GM19193 (cell line): ENCODE measurements around the gene MBD3L5.
"Not testable (repeated sequence)": the region's sequence is repeated elsewhere in the genome, so short reads cannot be mapped to it uniquely, and the experiment has no call there.

Source experiments
- POLR2A ChIP-seq: IDR thresholded peaks from 4 replicates; pipeline ENCODE4 v1.6.1; 2011; ENCODE audit not compliant: insufficient read depth, insufficient read length; ENCODE audit errors: extremely low read depth

The MBD3L5 gene

DNA sequence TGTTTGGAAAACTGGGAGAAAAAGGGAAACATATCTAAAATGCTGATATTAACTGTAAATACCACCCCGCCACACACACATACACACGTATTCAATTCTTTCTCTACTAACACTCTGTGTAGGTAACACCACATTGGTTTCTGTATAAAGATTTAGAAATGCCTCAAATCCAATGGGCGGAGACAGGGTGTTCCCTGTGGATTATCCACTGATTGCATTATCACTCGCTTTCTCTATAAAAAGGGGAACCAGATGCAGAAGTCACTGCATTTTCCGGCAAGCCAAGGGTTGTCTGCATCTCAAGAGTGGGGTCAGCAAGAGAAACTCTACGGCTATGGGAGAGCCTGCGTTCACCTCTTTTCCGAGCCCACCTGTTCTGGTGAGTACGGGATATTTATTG lies at the start of gene MBD3L5:
Gene MBD3L5, plus strand, starts transcription at position 301 of the 400 bp plus-strand sequence. Its CDS starts 34 bp downstream, at position 335.
- TF ChIP-seq POLR2A: not testable (repeated sequence)

DNA sequence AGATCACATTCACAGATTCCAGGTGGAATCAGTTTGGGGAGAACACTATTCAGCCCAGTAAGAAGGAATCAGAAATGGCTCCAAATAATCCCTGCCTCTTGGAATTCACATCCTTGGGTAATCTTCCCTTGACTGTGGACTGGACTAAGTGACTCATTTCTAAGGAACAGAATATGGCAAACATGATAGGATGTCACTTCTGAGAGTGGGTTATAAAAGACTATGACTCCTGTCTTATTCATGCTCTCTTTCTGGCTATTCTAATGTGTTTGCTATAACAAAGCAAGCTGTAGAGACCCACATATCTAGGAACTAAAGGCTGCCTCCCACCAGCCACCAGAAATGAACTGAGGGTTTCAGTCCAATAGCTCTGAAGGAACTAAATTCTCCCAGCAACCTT lies 46.9 kb upstream of the MBD3L5 start:
- TF ChIP-seq POLR2A: no peak

DNA sequence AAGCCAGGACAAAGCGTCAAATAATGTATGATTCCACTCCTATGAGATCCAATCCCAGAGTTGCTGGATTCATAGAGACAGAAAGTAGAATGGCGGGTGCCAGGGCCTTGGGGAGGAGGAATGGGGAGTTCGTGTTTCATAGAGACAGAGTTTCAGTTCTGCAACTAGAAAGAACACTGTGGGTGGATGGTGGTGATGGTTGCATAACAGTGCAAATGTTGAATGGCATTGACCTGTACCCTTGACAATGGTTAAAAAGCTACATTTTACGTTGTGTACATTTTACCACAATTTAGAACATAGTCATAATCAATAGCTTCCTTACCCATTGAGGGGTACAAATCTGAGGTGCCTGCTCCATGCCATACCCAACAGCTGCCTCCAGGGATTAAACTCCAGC lies 42.5 kb upstream of the MBD3L5 start:
- no peak for TF ChIP-seq POLR2A

DNA sequence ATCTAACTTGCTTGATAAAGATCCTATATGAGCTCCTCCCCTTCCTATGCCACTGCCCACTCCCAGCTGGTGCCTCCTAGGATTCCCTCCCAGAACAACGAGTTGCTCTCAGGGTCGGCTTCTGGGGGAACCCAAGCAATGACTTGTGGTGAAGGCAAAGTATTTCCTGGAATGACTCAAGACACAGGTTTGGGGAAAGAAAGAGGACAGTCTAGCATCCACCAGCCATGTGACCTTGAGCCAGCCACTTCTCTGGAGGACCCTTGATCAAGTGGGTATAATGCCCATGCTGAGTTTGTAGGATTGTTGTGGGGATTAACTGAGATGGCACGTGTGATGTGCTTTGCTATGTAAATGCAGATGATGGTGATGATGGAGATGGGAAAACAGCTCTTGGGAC lies 42.1 kb upstream of the MBD3L5 start:
- TF ChIP-seq POLR2A: no peak

DNA sequence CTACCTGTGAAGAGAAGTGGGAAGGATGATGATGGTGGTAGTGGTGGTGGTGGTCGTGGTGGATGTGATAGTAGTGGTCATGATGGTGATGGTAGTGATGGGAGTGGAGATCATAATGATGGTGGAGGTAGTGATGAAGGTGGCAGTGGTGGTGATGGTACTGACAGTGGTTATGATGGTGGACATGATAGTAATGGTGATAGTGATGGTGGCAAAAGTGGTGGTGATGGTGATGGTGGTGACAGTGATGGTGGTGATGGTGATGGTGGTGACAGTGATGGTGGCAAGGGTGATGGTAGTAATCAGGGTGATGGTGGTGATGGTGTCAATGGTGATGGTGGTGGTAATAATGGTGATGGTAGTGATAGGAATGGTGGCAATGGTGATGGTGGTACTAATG lies 35.3 kb upstream of the MBD3L5 start:
- no peak for TF ChIP-seq POLR2A

DNA sequence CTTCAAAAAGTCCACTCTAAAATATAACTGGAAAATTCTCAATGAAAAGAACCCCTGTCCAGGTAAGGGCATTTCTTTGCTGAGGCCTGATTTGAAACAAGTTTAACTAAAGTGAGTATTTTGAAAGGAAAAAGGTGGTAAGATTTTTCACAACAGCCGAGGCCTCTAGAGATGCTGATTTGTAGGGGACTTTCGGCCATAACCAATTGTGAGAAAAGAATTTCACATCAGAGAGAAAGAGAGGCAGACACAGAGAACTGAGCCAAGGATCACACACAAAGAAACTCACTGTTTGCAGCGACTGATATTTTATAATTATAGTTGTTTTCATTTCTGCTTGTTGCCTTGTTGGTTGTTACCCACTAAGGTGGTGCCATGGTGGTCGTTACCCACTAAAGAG lies 33.6 kb upstream of the MBD3L5 start:
- no peak for TF ChIP-seq POLR2A

DNA sequence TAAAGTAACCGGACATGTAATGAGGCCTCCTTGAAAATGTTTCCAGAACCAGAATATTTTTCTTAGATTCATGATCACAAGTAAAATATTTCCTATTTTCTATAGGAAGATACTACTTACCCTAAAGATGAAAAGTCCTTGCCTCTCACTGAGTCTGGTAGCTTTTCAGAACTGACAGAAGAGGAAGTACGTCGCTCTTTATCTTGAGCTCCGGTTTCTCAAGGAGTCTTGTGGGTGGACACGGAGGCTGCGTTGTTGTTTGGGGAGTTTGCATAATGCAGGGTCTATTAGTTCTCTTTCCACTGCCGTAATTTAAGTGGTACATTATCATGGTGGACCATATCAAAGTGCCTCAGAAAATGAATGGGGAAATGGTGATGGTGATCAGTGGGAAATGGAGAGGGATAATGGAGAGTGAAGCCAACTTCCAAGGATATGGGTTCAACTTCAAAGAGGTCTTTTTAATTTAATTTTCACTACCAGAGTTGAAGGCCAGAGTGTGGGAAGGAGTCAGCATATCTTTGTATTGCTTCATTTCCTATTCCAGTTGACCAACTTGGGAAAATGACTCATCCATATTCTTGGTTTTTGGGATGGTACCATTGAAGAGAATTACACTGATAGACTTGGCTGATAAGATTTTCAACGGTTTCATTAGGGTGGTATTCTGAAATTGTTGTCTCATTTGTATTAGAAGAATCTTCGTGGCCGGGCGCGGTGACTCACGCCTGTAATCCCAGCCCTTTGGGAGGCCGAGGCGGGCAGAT lies 32.5 kb upstream of the MBD3L5 start:
- no peak for TF ChIP-seq POLR2A

DNA sequence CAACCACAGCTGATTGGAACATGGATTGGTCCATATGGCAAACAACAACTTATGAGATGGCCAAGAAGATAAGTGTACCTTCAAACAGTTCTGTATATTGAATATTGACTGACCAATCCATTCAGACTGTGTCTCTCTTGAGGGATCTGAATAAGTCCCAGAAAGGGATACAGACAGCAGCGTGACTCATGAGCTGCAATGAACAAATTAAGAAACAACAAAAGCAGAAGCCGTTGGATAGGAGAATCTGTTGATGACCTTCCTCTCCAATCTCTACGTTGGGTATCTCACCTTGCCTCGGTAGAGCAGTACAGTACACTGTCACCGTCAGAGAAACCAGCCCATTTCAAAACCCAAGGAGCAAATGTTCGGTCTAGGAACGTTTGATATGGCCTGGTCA lies 30.4 kb upstream of the MBD3L5 start:
- TF ChIP-seq POLR2A: no peak

DNA sequence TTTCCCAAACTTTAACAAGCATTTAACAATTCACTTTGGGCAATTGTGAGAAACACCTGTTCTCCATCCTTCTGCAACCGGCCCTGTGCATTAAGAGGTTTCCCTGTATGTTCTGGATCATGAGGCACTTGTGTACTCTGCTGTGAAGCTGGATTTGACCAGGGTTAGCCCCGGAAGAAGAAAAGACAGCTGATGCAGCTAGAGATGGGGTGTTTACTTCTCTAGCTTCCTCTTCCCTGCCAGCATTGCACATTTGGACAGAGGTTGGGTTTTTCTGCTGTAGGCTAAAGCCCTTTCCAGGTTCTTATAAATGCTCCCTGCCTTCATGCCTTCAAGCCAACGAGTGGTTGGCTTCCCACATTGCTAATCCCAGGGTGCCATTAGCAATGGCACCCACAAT lies 30.0 kb upstream of the MBD3L5 start:
- no peak for TF ChIP-seq POLR2A

DNA sequence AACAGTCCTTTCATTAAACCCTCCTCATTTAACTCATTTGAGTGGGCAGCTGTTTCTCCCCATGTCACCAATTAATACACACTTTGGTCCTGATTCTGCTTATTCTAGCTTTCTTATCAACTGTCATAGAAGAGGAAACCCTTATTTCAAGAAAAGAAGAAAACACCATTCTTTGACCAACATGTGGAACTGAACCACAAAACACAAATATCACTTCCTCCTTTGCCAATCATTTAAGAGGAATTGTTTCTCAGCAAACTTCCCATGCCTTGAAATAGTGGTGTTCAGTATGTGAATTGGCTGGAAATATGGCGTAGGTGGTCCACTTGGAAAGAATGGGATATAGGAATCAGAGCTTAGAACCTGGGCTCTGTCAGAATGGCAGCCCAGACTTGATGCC lies 29.6 kb upstream of the MBD3L5 start:
- TF ChIP-seq POLR2A: no peak

DNA sequence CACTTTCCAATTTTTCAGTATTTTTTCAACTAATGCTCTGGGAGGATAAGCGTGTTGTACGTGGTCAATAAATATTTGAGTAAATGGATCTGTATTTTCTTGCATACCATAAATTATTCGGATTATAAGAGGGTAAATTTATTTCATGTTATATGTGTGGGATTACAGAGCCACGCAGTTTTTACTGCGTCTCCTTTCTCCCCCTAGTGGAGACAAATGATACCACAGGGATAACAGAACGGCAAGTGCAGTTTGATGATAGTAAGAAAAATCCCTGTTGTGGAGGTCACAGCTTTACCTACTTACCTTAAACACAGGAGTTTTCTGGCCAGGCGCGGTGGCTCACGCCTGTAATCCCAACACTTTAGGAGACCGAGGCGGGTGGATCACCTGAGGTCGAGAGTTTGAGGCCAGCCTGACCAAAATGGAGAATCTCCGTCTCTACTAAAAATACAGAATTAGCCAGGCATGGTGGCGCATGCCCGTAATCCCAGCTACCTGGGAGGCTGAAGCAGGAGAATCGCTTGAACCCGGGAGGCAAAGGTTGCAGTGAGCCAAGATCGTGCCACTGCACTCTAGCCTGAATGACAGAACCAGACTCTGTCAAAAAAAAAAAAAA lies 26.0 kb upstream of the MBD3L5 start:
- no peak for TF ChIP-seq POLR2A

DNA sequence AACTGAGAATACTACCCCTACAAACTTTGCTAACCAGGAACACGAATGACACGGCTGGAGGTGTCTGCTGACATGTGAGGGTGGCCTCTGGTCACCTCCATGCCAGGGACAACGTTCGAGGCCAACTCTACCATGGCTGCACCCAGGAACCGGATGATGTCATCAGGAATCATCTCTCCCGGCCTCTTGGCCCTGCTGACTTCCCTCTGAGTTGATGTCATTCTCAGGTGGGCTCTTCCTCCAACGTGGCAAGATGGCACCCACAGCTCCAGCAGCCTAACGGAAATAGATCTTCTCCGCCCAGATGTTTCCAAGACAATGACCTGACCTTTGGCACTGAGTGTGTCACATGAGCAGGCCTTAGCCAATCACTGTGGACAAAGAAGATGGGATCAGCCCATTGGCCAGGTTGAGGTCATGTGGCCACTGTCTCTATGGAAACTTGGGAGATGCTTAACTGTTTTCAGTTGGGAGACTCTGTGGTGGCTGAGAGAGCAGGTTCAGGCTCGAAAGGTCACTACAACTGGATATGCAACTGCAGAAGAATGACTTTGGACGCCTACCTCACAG lies 24.2 kb upstream of the MBD3L5 start:
- no peak for TF ChIP-seq POLR2A

DNA sequence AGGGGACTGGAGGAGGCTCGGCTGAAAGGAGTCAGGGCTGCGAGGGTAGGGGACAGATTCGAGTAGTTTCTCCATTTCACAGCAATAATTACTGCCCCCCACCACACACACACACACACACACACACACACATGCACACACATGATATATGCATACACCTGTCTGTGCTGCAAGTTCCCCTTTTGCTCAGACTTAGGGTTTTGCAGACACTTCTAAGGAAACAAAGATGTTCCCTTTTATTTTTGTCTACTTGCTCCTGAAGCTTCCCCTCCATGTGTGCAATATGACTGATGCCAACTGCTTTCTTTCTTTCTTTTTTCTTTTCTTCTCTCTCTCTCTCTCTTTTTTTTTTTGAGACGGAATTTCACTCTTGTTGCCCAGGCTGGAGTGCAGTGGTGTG lies 22.5 kb upstream of the MBD3L5 start:
- no peak for TF ChIP-seq POLR2A

DNA sequence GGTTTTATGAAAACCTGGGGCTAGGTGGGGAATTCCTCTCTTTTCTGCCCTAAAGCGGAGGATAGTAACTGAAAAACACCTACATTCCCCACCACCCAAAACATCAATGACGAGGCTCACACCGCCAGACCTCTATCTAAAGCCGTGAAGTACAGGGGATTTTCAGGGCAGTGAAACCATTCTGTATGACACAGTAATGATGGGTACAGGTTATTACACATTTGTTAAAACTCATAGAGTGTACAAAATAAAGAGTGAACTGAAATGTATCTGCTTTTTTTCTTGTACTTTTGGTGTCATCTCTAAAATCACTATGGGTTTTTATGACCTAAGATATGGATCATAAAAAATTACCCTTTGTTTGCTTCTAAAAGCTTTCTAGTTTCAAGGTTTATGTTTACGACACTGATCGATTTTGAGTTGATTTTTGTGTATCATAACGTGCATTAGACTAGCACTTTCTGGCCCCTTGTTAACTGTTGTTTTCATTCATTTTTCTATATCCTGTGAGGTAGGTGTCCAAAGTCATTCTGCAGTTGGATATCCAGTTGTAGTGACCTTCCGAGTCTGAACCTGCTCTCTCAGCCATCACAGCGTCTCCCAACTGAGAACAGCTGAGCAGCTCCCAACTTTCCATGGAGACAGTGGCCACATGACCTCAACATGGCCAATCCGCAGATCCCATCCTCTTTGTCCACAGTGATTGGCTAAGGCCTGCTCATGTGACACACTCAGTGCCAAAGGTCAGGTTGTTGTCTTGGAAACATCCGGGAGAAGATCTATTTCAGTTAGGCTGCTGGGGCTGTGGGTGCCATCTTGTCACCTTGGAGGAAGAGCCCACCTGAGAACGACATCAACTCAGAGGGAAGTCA lies 19.4 kb upstream of the MBD3L5 start:
- no peak for TF ChIP-seq POLR2A

DNA sequence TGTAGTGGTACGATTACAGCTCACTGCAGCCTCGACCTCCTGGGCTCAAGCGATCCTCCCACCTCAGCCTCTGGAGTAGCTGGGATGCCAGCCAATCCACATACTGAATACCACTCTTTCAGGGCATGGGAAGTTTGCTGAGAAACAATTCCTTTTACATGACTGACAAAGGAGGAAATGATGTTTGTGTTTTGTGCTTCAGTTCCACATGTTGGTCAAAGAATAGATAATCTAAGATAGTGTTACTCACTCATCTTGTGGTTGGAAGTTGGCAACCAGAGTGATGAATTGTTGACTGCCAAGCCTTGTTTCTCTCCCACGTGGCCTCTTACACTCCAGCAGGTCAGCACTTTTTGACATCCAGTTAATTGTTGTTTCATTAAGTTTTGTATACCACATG lies 16.7 kb upstream of the MBD3L5 start:
- no peak for TF ChIP-seq POLR2A

DNA sequence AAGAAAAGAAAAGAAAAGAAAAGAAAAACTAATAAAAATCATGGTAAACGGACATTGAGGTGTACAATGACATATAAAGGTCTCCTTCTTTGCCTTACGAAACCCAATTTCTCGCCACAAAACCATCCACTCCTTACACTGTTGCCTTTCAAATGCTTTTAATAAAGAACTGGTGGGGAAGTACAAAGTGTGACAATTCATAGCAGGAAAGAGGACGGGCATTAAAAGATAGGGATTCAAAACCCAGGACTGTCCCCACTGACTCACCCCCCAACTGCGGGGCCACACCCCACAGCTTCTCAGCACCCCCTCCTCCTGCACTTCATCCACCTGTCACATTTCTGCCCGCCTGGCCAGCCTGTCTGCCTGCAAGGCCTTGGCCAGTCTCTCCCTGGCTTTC lies 11.6 kb upstream of the MBD3L5 start:
- TF ChIP-seq POLR2A: no peak

DNA sequence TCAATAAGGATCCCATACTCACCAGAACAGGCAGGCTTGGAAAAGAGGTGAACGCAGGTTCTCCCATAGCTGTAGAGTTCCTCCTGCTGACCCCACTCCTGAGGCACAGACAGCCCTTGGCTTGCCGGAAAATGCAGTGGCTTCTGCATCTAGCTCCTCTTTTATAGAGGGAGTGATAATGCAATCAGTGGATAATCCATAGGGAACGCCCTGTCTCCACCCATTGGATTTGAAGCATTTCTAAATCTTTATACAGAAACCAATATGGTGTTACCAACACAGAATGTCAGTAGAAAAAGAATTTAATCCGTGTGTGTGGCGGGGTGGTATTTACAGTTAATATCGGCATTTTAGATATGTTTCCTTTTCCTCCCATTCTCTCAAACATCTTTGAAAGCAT lies 9.0 kb upstream of the MBD3L5 start, which contains the start of gene MBD3L2B:
Gene MBD3L2B, minus strand, starts transcription at position 101 of the 400 bp plus-strand sequence. Its CDS starts 34 bp downstream, at position 67.
- not testable (repeated sequence) for TF ChIP-seq POLR2A
